ENCODE measurements around the gene C12orf75.
"Not testable (repeated sequence)": the region's sequence is repeated elsewhere in the genome, so short reads cannot be mapped to it uniquely, and the experiment has no call there.

C12orf75 gene

DNA sequence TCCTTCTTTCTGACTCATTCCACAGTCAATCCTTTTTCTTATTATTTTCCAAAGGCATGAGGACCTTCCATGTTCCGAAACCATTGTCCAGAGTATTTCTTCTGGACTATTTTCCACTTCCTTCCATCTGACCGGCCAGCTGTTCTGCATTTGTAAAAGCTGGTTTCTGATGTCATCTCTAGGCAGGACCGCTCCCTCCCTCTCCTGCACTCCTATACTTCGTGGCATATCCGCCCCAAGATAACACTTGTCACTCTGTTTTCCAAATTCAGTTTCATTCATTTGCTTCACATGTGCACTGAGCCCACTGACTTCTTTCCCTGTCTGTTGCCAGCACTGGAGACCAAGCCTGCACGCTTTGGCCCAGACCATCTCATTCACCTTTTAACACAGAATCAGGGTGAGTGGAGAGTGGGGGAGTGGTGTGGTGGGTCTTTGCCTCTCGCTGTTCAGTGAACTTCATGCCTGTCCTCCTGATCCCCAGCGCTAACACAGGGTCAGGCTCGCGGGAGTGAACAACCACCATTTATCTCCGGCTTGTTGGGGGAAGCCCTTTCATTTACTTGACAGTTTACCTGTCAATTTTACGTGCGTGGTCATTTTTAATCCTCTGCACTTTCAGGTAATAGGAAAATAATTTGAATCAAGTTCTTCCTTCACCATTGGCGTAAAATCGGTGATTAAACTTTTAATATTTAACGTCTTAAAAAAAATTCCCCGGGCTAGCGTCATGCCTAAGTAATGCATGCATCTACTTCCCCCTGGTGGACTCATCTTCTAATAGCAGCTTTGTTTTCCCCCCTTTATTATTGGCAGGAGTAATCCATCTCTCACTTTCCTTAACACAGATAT lies 52.5 kb downstream of the C12orf75 start:
- DNase-seq: peak in 1 of 14 donors; percentile 13

DNA sequence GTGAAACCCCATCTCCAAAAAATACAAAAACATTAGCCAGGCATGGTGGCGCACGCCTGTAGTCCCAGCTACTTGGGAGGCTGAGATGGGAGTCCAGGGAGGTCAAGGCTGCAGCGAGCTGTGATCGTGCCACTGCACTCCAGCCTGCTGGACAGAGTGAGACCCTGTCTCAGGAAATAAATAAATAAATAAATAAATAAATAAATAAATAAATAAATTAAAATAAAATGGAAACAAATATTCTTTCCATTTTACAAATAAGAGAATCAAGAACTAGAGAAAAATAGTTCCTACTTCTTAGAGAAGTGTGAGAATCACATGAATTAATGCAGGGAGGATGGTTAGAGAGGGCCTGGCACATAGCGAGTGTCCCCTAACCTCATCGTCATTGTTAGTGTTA lies 53.7 kb downstream of the C12orf75 start:
- no peak for DNase-seq

DNA sequence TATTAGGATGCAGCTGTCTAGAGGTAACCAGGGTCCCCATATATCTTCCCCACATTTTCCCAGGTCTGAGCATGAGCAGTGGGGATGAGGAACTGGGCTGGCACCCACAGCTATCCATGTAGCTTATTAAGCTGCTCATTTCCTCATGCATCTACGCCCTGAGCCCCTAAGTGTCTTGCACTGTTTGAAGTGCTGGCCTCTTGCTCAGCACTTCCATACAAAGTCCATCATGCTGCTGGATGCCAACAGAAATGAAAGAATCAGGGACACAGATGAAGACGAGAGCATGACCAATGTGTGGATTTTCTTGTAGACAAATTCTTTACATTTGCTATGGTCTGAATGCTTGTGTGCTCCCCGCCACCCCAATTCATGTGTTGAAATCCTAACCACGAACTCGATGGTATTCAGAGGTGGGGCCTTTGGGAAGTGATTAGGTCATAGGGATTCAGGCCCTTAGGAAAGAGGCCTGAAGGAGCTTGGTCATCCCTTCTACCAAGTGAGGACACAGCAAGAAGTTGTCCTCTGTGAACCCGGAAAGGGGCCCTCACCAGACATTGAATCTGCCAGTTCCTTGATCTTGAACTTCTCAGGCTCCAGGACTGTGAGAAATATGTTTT lies 54.5 kb downstream of the C12orf75 start:
- DNase-seq: no peak

DNA sequence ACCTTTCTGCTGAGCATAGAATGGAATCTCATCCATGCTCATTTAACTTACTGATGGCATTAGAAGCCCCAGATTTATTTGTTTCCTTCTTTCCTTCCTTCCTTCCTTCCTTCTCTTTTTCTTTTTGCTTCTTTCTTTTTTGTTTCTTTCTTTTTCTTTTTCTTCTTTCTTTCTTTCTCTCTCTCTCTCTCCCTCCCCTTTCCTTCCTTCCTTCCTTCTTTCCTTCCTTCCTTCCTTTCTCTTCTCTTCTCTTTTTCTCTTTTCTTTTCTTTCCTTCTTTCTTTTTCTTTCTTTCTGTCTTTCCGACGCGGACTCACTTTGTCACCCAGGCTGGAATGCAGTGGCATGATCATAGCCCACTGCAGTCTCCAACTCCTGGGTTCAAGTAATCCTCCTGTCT lies 55.9 kb downstream of the C12orf75 start:
- no peak for DNase-seq

DNA sequence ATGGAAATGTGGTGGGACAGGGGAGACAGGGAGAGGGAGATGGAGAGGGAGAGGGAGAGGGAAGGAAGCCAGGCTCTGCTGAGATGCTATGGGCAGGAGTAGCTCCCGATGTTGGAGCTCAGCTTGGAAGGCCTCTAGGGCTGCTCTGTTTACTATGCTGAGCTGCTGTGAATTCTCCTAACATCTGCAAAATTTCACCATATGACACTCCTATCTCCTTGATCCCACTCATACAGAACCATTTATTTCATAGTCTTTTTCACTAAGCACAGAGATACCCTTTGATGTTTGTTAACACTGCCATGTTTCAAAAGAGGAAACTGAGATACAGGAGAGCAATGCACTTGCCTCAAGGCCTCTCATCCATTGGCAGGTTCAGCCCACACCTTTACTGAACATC lies 60.7 kb downstream of the C12orf75 start:
- DNase-seq: no peak

DNA sequence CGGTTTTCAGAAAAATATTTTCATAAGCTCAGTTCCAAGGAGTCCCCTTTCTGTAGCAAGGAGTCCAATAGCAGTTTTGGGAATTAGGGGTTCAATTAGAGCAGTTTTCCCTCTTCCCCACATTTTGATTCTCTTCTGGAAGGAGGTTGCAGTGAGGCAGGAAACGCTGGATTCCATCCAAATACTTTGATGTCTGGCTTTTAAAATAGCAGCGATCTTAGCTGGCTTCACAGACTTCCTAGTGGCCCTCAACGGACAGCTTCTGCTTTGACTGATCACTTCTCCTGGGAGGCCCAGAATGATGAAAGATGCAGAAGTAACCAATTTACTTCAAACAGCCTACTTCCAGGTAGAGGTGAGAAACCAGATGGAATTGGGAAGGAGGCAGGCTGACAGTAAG lies 63.1 kb downstream of the C12orf75 start:
- peak in 1 of 14 donors; percentile 2 for DNase-seq

DNA sequence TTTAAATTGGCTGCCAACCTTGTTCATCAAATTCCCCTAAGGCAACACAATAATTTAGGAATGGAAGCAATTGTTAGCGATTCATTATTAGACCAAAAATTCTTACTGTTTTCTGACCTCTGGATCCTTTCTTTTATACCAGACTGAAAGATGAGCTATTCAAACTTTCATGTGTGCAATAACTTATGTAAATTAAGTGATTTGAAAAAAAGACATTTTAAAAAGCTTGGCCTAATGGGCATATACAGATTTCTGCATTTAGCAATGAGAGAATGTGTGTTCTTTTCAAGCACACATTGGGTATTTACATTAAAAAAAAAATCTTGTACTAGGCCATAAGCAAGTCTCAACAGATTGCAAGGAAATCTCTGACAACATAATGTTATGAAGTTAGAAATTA lies 65.5 kb downstream of the C12orf75 start:
- no peak for DNase-seq

DNA sequence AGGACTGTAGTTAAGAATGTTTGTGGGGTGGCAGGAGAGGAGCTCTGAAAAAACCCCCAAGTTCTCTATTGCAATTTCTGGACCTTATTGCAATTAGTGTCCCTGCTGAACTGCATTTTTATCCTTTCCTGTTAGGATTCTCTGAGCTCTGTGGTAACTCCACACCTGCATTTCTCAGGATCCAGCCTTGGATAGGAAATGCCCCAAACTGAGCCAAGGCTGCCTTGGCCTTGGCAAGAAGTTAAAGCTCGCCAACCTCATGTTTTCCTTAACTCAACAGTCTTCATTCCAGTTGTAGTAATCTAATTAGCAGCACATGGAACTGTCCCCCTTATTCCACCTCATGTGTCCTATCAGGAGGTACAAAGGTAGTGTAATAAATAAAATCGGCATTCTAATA lies 66.5 kb downstream of the C12orf75 start:
- no peak for DNase-seq

DNA sequence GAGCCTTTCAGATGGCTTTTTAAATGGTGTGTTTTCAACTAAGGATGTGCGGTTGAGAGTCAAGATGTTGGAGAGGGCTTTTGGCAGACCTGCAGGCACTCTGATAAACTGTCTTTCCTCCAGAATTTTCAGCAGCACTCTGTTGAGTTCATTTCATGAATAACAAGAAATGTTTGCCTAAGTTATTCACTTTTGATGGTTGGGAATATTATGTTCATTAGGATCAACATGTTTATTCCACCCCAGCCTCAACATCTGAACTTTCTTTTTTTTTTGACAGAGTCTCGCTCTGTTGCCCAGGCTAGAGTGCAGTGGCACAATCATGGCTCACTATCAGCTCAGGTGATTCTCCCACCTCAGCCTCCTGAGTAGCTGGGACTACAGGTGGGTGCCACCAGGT lies 68.4 kb downstream of the C12orf75 start:
- no peak for DNase-seq

DNA sequence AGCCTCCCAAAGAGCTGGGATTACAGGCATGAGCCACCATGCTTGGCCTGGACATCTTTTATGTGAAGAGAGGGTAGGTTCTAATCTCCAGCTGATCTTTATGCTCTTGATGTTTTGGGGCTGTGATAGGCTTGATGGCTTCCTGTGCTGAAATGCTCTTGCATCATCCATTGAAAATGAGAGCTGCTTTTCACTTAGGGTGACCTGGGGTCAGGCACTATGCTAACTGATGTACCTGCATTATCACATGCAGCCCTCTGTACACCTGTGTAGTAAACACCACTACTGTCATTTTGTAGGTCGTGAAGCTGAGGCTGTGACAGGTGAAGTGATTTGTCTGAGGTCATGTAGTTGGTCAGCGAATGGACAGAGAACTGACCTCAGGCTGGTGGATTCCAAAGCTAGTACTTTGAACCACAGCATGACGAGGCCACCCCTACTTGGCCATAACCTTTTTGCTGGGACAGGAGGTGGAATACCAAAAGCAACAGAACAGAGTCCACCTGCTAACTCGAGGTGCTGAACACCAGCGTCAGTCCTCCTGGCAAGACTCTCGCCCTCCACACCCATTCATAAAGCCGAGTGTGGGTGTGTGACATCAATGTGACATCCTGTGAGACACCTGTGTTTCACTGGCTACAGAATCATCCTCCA lies 69.1 kb downstream of the C12orf75 start:
- no peak for DNase-seq

DNA sequence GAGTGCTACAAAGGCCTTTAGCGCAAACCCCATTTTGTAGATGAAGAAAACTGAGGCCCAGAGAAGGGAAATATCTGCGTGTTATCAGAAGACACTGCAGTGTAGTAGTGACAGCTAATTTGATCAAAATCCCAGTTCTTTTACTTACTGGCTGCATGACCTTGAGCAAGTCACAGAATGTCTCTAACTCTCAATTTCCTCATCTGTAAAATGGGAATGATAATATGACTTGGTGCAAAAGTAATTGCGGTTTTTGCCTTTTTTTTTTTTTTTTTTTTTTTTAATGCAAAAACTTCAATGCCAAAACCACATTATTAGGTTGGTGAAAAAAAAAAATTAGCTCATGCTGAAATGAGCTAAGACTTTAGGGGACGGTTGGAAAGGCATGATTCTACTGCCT lies 69.7 kb downstream of the C12orf75 start:
- no peak for DNase-seq

DNA sequence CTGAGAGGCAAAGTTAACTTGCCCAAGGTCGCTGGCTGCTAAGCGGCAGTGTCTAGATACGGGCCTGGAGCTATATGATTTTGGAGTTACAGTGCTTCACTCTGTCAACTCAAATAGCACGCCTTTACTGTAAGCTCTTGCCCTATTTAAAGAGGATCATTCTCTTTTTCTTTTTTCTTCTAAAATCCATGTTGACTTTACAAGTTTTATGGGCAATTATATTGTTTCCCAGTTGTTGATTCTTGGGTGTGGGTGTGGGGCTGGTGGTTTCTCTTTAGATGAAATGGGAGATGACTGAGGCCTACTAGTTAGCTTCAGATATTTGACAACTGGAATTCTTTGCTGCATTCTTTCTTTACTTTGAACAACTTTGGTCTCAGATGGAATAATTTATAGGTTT lies 70.7 kb downstream of the C12orf75 start:
- no peak for DNase-seq

DNA sequence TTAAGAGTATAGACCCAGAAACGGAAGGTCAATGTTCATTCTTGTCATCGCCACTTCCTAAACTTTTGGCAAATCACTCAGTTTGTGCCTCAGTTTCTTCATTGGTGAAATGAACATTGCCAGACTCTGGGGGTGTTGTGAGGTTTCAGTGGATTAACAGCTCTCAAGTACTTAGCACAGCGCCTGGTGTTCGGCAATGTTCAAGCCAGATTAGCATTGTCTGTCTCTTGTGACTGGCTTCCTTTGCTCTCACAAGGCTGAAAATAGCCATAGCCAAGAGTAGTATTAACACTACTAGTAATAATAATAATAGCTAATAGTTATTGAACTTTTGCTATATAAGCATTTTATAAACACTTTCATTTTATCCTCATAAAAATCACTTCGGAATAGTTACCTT lies 71.9 kb downstream of the C12orf75 start:
- no peak for DNase-seq

DNA sequence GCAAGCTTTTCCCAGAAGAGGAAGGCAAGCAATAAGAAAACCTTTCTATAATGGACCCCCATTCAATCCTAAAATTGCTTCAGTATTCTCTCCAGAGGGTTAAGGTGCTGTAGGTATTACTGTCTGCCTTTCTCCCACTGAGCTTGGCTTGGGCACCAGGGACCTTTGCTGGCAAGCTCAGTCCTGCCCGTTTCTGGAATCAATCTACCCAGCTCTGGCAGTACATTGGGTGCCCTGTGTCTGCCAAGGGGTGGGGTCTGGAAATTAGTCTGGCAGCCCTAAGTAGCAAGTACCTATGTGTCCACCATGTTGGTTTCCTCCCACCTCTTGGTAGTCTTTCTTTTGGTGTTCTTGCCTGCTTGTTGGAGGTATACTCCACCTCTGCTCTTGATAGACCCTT lies 72.6 kb downstream of the C12orf75 start:
- DNase-seq: no peak

DNA sequence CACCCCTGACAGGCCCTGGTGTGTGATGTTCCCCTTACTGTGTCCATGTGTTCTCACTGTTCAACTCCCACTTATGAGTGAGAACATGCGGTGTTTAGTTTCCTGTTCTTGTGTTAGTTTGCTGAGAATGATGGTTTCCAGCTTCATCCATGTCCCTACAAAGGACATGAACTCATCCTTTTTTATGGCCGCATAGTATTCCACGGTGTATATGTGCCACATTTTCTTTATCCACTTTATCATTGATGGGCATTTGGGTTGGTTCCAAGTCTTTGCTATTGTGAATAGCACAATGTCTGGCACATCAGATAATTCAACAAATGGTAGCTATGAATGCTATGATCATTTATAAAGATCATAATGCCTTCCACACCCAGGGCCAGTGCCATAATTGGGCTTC lies 73.6 kb downstream of the C12orf75 start:
- not testable (repeated sequence) for DNase-seq

DNA sequence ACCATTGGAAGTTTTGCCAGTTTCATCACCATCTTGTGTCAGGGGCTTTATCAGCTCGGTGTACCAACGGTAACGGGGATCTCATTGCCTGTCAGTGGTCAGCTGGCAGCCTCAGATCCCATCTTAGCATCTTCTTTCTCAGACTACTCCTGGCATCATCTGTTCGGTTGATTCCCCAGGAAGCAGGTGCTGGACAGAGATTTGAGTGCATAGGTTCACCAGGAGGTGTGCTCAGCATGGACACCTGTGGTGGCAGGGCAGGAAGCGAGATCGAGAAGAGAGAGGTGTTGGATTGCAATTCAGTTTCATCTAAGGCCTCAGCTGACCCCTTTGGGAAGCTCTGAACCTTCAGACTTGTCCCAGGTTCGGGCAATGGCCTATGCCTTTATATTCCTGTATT lies 76.0 kb downstream of the C12orf75 start:
- DNase-seq: no peak

DNA sequence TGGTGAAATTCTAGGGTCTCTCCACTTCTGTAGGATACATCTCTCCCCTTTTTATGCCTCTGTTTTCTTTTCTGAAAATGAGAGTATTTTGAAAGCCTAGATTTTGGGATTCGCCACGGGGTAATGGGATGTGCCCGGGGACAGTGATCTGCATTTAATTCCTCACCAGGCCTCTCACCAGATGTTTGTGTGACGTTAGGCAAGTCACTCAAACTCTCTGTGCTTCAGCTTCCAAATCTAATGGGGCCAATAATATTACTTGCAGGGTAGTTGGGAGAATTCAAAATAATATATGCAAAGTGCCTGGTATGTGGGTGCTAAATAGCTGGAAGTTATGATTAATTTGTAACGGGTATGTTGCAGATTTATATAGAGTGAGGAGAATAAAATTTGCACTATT lies 78.8 kb downstream of the C12orf75 start:
- no peak for DNase-seq

DNA sequence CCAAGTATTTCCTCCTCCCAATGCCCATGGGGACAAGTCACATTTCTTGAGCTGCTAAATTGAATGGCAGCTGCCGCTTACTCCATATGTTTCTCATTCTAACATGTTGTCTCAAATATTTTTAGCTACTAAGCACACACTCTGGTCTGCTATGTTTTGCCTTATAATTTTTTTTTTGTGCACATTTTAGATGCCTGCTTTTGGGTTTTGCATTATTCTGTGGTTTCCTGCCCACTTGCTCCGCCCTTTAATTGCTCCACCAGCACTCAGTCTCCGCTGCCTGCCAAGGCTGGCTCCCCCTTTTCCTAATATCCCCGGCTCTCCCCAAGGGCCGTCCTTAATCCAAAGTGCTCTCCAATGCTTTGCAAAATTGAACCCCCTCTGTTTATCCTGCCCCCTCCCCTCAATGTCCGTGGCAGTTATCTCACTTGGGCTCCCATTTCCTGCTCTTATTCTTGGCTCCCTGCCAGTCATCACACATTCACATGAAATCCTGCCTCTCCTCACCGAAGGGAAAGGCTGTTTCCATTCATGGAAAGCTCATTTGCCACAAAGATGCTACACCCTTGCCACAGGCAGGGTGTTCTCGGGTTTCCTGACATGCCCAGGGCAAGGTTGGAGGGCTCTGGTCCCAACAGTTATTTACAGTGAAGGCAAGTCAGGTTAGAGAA lies 79.4 kb downstream of the C12orf75 start:
- peak in 1 of 14 donors; percentile 2 for DNase-seq

DNA sequence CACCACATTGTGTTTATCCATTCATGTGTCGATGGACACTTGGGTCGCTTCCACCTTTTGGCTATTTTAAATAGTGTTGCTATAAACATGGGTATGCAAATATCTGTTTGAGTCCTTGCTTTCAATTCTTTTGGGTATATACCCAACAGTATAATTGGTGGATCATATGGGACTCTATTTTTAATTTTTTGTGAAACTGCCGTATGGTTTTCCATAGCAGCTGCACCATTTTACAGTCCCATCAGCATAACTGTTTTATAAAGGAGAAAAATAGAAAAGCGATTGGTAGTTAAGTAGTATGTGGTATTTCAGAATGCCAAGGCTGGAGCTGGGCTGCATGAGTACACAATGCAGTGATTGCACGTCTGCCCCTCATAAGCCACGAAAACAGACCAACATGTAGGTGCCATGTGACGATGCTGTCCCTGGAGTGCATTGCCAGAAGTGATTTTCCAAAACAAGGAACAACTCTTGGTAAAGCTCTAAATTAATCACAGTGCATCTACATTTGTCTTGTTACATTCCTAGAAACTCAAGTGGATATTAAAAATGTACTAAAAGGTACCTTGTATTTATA lies 83.5 kb downstream of the C12orf75 start:
- no peak for DNase-seq

DNA sequence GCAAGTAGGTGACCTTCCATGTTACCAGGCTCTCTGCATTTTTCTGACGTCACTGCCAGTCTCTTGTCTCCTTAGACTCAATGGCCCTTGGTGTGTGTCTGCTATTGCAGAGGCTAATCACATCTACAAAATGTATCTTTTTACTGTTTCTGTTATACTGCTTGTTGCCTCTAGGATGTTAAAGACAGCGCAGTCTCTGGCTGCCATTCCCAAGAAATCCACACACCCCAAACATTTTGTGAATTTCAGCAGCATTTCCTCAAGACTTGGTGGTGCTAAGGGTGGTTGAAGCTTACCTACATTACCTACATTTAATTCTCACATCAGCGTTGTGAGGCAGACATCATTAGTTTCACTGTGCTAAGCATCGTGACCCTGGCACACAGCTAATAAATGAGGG lies 87.2 kb downstream of the C12orf75 start:
- no peak for DNase-seq

DNA sequence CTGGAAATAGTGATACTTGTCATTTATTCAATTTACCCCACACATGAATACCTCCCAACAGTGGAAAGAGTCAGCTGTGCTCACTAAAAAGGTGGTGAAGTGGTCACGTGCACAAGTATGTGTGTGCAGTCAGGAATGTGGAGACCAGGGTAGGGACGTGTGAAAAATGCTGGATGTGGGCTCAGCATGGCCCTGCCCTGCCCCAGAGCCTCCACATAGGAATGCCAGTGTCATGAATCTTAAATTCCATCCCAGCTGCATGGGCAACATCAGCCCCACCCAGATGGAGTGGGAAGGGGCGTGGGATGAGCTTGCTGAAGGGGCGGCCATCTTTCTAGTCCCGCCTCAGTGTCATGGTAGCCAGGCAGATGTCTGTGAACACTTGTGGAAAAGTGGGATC lies 87.7 kb downstream of the C12orf75 start:
- DNase-seq: no peak

DNA sequence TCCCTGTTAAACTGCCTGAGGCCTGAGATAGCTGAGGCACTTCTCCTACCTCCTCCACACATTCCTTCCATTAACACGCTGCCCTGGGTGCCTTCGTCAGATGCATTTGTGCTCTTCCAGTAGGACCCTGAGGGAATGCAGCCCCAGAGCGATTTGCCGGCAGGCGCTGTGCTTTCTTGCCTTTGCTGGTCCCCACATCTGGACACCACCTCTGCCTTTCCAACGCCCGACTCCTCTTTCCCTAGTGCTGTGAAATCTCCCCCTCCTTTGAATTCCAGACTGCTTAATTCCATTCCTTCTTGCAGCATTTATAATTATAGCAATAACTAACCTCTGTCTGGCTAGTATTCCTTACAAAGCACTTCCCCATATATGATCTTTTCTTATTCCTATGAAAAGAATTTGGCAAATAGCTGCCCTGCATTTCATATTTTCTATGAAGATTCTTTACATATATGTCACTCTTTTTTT lies 88.4 kb downstream of the C12orf75 start:
- no peak for DNase-seq

DNA sequence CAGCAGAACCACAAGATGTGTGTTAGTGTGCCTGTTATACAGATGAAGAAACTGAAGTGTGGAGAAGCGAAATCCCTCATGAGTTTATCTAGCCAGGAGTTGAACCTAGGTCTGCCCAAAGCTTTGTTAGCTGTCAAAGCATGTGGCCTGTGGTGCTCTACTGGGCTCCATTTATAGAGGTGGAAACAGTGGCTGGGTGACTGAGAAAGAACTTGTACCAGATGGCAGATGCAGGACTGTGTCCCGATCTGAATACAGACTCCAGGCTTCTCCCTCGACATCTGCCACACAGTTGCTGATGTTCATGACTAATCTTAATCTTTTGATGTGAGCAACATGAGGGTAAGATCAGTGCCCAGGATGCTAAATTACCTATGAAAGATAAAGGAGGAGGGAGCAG lies 89.1 kb downstream of the C12orf75 start:
- no peak for DNase-seq

Data from C1 segment of cervical spinal cord (tissue), 14 donors.